LHCN-M2 (cell line): ENCODE data around the gene KRTCAP2. TPM values are rescaled to one million over a fixed set of nuclear protein-coding genes. Genes with fewer than 3 reads are reported as not detected.
"Not testable (repeated sequence)": the region's sequence is repeated elsewhere in the genome, so short reads cannot be mapped to it uniquely, and the experiment has no call there.

Experiments used
- DNase-seq: peaks from one replicate; pipeline ENCODE4 v3.0.0-alpha.2; 2012; ENCODE audit warnings: low read depth
- total RNA-seq: library from RNA; depleted of rRNA; stranded (reverse); fragments of >200 nt; gene quantifications from 2 replicates; pipeline ENCODE4 v1.2.3, GENCODE V29; 2014

Gene KRTCAP2
- total RNA-seq, 1 experiment from 2014 or later = 96.7 TPM

DNA sequence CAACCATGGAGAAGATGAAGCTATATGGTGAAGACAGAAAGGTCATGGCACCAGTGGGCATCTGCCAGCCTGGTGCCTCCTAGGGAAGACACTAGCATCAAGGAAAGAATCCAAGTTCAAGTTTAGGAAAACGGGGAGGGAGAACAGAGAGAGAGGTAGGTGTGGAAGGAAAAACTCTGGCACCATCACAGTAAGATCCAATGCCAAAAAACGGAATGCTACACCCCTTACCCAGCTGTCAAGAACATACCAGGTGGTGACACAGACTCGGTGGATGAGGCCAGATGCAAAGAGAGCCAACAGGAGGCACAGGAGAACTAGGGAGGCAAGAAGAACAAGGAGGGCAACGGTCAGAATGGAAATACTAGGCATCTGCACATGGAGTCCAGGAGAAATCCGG, 3.6 kb downstream of the KRTCAP2 start:
- no peak for DNase-seq

DNA sequence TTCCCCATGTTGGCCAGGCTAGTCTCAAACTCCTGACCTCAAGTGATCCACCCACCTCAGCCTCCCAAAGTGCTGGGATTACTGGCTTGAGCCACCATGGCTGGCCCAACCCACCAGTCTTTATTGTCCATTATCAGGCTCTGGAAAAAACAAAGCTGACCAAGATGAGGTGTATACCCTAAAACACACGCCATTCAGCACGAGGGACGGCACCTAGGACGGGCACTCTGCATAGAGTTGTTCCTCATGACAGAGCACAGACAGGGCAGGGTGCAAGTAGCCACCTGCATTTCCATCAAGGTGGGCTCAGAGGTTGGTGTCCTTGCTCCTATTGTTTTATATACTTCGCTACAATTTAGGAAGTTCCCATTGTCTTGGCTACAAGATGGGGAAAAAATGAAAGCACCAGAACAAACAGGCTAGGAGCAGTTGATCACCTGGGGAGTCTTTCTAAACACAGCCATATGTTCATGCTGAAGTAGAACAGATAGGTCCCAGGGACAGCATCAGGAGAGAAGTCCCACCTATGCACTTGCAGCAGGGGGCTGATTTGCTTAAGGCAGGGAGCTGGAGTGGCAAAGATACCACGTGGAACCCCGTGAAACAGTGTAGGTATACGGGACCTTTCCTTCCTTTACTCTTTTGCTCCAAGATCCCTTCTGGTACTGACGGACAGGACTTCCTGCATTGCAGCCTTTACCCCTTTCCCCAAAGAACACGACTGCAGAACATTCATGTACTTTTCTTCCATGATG, 4.5 kb downstream of the KRTCAP2 start:
- DNase-seq = no peak

DNA sequence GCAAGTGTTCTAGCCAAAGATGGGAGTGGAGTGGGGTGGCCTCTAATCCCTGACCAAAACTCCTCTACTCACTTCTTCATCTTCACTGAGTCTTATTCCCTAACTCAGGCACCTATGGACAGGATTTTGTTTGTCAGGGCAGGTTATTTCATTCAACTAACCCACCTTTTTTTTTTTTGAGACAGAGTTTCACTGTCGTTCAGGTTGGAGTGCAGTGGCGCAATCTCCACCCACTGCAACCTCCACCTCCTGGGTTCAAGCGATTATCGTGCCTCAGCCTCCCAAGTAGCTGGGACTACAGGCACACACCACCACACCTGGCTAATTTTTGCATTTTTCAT, 5.0 kb downstream of the KRTCAP2 start:
- DNase-seq = not testable (repeated sequence)

- DNase-seq = peak; percentile 73
Measured at GRCh38 chr1:155167166-155168104, 5.7 kb downstream of the KRTCAP2 start.

GRCh38 chr1:155166471-155167165, 6.5 kb downstream of the KRTCAP2 start:
- no peak for DNase-seq

DNA sequence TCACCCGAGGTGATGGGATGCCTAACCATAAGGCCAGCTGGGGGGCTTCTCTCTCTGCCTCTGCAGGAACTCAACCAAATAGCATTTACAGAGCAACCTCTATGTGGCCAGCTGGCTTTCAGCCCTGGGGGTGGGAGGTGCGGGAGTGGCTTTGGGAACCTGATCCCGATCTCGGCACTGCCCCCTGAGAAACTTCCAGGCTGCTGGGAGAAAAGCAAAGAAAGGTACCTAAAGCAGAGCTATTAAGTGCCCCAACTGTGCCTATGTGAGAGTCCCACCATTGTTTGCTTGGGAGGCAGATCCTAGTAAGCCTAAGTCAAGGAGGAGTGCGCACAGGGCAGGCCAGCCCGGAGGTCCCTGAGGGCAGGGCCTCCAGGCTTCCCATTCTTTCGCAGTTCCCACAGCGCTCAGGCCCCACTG, 7.0 kb downstream of the KRTCAP2 start:
- DNase-seq = no peak

DNA sequence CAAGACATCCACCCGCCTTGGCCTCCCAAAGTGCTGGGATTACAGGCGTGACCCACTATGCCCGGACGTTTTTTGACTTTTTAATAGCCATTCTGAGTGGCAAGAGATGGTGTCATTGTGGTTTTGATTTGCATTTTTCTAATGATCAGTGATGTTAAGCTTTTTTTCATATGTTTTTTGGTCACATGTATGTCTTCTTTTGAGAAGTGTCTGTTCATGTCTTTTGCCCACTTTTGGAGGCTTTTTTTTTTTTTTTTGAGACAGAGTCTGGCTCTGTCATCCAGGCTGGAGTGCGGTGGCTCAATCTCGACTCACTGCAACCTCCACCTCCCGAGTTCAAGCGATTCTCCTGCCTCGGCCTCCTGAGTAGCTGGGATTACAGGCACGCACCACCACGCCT, 8.5 kb downstream of the KRTCAP2 start:
- not testable (repeated sequence) for DNase-seq

DNA sequence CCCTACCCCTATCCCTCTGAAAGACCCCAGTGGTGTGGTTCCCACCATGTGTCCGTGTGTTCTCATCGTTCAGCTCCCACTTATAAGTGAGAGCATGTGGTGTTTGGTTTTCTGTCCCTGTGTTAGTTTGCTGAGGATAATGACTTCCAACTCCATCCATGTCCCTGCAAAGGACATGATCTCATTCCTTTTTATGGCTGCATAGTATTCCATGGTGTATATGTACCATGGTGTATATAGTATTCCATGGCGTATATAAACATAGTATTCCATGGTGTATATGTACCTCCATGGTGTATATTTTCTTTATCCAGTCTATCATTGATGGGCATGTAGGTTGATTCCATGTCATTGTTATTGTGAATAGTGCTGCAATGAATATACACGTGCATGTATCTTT, 9.3 kb downstream of the KRTCAP2 start:
- DNase-seq = not testable (repeated sequence)

- DNase-seq = not testable (repeated sequence)
Measured at GRCh38 chr1:155162631-155163030, 10.5 kb downstream of the KRTCAP2 start.

- no peak for DNase-seq
Measured at GRCh38 chr1:155160128-155160527, 13.0 kb downstream of the KRTCAP2 start.

DNA sequence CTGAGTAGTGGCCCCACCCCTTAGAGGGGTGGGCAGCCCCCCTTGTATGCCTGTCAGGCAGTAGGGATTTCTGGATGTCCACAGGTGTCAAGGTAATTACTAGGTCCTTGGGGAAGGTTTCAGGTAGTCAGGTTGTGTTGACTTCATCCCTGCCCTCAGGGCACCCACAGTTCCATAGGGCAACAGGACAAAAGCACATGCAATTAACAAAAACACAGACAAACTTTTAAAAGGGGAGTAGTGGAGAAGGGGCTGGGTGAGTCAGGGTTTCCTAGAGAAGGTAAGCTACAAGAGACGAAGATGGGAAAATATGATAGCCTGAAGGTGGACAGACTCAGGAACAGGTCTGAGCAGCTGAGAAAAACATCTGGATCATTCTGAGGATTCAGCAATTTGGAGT, 14.1 kb downstream of the KRTCAP2 start:
- no peak for DNase-seq

- not testable (repeated sequence) for DNase-seq
Measured at GRCh38 chr1:155155996-155156643, 17.0 kb downstream of the KRTCAP2 start.

DNA sequence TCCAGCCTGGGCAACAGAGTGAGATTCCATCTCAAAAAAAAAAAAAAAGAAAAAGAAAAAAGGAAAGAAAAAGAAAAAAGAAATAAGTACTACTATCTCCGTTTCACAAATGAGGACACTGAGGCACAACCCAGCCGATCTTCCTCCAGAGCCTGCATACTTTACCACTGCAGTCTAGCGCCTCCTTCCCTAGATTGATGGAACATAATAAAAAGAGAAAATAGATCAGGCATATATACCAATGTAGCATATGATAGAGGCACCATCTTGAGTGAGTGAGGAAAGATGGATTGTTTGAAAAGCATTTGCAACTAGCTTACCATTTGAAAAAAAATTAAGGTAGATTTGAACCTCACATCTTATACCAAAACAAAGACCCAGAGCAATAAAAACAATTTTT, 27.6 kb downstream of the KRTCAP2 start:
- DNase-seq = no peak

- DNase-seq = no peak
Measured at GRCh38 chr1:155141749-155142148, 31.4 kb downstream of the KRTCAP2 start.

DNA sequence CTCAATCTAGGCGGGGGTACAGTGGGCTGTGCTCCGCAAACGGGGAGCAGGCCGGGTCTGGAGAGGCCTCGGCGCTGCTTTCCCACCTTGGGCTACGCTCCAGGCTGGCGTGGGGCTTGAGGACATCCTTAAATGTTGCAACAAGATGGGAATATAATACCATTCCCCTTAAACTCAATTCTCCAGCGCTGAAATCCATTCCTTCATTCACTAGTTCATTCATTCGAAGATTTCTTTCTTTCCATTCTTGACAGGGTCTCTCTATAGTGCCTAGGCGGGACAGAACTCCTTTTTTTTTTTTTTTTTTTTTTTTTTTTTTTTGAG, 32.5 kb downstream of the KRTCAP2 start:
- DNase-seq = no peak

GRCh38 chr1:155139895-155140629, 33.0 kb downstream of the KRTCAP2 start, which contains the start of gene DPM3:
DPM3 (minus strand) TSS chr1:155140531; CDS start chr1:155140240, 291 bp downstream.
- peak; percentile 69 for DNase-seq

DNA sequence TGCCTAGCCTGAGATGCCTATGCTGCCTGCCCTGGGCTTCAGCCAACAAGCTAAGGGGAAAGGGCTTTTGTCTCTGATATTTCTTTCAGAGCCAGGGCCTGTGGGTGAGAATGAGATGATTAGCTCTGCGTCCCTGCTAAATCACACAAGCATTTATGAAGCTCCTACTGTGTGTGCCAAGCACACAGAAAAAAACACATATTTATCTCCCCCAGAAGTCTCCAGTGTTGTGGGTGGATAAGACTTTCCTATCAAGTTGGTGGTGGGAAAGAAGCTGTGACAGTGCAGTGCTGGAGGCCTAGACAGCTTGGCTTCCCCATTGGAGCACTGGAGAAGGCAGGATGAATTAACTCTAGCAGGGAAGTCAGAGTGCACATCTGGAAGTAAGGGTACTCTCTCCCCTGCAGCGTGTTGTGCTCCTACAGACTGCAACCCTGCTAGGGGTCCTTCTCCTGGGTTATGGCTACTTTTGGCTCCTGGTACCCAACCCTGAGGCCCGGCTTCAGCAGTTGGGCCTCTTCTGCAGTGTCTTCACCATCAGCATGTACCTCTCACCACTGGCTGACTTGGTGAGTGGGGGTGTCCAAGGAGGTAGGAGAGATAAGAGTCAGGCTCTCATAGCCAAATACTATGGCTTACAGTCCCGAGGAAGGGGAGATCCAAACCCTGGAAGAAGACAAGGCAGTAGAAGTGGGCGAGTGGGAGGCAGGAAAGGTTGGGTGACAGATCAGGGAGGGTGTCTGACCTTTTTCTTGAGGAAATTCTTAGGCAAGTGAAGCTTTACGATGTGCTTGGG, 35.8 kb downstream of the KRTCAP2 start:
- DNase-seq = no peak

- no peak for DNase-seq
Measured at GRCh38 chr1:155136748-155137147, 36.4 kb downstream of the KRTCAP2 start.

- peak; percentile 86 for DNase-seq
Measured at GRCh38 chr1:155135415-155136028, 37.6 kb downstream of the KRTCAP2 start, which contains the start of gene SLC50A1. SLC50A1 (plus strand) TSS chr1:155135852; CDS start chr1:155135912, 60 bp downstream.
